A673 (cell line): ENCODE measurements around the gene C1QTNF8. TPM values are rescaled to one million over a fixed set of nuclear protein-coding genes. Genes with fewer than 3 reads are reported as not detected.

Experiments
- BruUV-seq: library from RNA; stranded (reverse); fragments of 400-500 nt; replicated peaks from 2 replicates; lab custom pipeline; 2021; lab: Mats Ljungman, UMichigan
- CTCF ChIA-PET: fragments of 300-600 bp; sonication (Branson Sonifier 250); formaldehyde crosslinking; loops from one replicate; lab custom pipeline; 2022; ENCODE audit warnings: antibody characterized with exemption; lab: Charles Lee
- POLR2A ChIA-PET: fragments of 300-600 bp; sonication (Branson Sonifier 250); formaldehyde crosslinking; loops from one replicate; lab custom pipeline; 2022; ENCODE audit warnings: antibody characterized with exemption; ENCODE audit not compliant: low non-redundant PET; lab: Charles Lee
- DNase-seq: peaks from one replicate; pipeline ENCODE4 v3.0.0-alpha.2; 2015; ENCODE audit warnings: low spot score
- H3K27ac ChIP-seq: fragments of 200-600 bp; sonication (generic); 2 replicates; pipeline ENCODE4 v1.5.1; 2016; ENCODE audit warnings: mixed run types, low read depth, mild to moderate bottlenecking, mixed read lengths, antibody characterized with exemption, low read length; ENCODE audit not compliant: poor library complexity, severe bottlenecking
- H3K27me3 ChIP-seq: fragments of 200-600 bp; sonication (generic); replicated peaks from 2 replicates; pipeline ENCODE4 v1.6.1; 2017; ENCODE audit warnings: mixed run types, low read depth, mild to moderate bottlenecking, mixed read lengths, antibody characterized with exemption, low read length; ENCODE audit not compliant: insufficient read depth, poor library complexity
- H3K36me3 ChIP-seq: fragments of 200-600 bp; sonication (generic); 2 replicates; pipeline ENCODE4 v1.6.1; 2016; ENCODE audit warnings: mixed run types, mild to moderate bottlenecking, mixed read lengths, antibody characterized with exemption, low read length; ENCODE audit not compliant: insufficient read depth, poor library complexity, severe bottlenecking
- H3K4me1 ChIP-seq: fragments of 200-600 bp; sonication (generic); 2 replicates; pipeline ENCODE4 v1.6.1; 2017; ENCODE audit warnings: mixed run types, mild to moderate bottlenecking, mixed read lengths, antibody characterized with exemption, low read length; ENCODE audit not compliant: insufficient read depth, poor library complexity, severe bottlenecking
- H3K4me3 ChIP-seq: fragments of 200-600 bp; sonication (generic); 2 replicates; pipeline ENCODE4 v1.5.1; 2016; ENCODE audit warnings: low read depth, mixed run types, mild to moderate bottlenecking, mixed read lengths, low read length; ENCODE audit not compliant: poor library complexity, severe bottlenecking
- H3K9me3 ChIP-seq: fragments of 200-600 bp; sonication (generic); 2 replicates; pipeline ENCODE4 v1.6.1; 2016; ENCODE audit warnings: mixed run types, low read depth, mild to moderate bottlenecking, mixed read lengths, antibody characterized with exemption, low read length; ENCODE audit not compliant: poor library complexity, severe bottlenecking
- CTCF ChIP-seq: fragments of 300-800, 200-600 bp; sonication (generic); conservative IDR thresholded peaks from 2 replicates; pipeline ENCODE4 v1.5.1; 2017; ENCODE audit warnings: low read depth, mild to moderate bottlenecking, antibody characterized with exemption, low read length, moderate library complexity, mixed read lengths
- EZH2 ChIP-seq: fragments of 200-600 bp; sonication (generic); IDR thresholded peaks from 2 replicates; pipeline ENCODE4 v1.6.1; 2017; ENCODE audit warnings: borderline replicate concordance, low read depth, mild to moderate bottlenecking, mixed read lengths, antibody characterized with exemption, low read length; ENCODE audit not compliant: poor library complexity, severe bottlenecking
- intact Hi-C: fragments of 100-400 bp; cut with micrococcal nuclease; formaldehyde crosslinking; loops from one replicate; pipeline ENCODE4 v1.10.0; 2022; ENCODE audit not compliant: unreplicated experiment
- total RNA-seq: library from RNA; stranded (reverse); gene quantifications from 2 replicates; pipeline ENCODE4 v1.2.3, GENCODE V29; 2021

C1QTNF8 gene
- total RNA-seq, 1 experiment from 2014 or later: not detected

- H3K27me3 ChIP-seq: no peaks in the 10 kb centered on the region
- BruUV-seq: no TSS peak
- intact Hi-C loops: no loop called here
- no peak overlapping the region for H3K4me3 ChIP-seq
- TF ChIP-seq CTCF: no peak
- no peak for TF ChIP-seq EZH2
- no peaks in the 10 kb centered on the region for H3K9me3 ChIP-seq
- H3K36me3 ChIP-seq: no peaks in the 10 kb centered on the region
- no peak overlapping the region for H3K27ac ChIP-seq
- DNase-seq: no peak
- no peaks in the 10 kb centered on the region for H3K4me1 ChIP-seq
- POLR2A ChIA-PET: no interaction called here
- CTCF ChIA-PET: no interaction called here
Measured at GRCh38 chr16:1113489-1113888, 17.4 kb upstream of the C1QTNF8 start.

GRCh38 chr16:1112506-1113184 lies 16.6 kb upstream of the C1QTNF8 start:
- H3K4me3 ChIP-seq: no peak overlapping the region
- DNase-seq: no peak
- no peak overlapping the region for H3K27ac ChIP-seq
- H3K9me3 ChIP-seq: no peaks in the 10 kb centered on the region
- H3K27me3 ChIP-seq: no peaks in the 10 kb centered on the region
- intact Hi-C loops: no loop called here
- ChIA-PET CTCF (no interaction called here), POLR2A (no interaction called here)
- no peaks in the 10 kb centered on the region for H3K4me1 ChIP-seq
- no peak for TF ChIP-seq CTCF
- no peak for TF ChIP-seq EZH2
- no TSS peak for BruUV-seq
- H3K36me3 ChIP-seq: no peaks in the 10 kb centered on the region

- Histone ChIP-seq H3K9me3 (no peaks in the 10 kb centered on the region), H3K36me3 (no peaks in the 10 kb centered on the region), H3K27ac (no peak overlapping the region), H3K4me3 (no peak overlapping the region), H3K27me3 (no peaks in the 10 kb centered on the region), H3K4me1 (peaks cover 4% of the 10 kb centered on the region)
- POLR2A ChIA-PET: no interaction called here
- no TSS peak for BruUV-seq
- intact Hi-C loops: no loop called here
- TF ChIP-seq EZH2: no peak
- TF ChIP-seq CTCF: no peak
- CTCF ChIA-PET: no interaction called here
- DNase-seq: no peak
Measured at GRCh38 chr16:1109648-1110047, 13.6 kb upstream of the C1QTNF8 start.
